Neural progenitor cell (in vitro differentiated cells): ENCODE measurements around the gene CFDP1.

ENCODE experiments used
- EZH2 ChIP-seq: fragments of 200-600 bp; sonication (generic); IDR thresholded peaks from 2 replicates; pipeline ENCODE4 v1.6.1; 2017; ENCODE audit warnings: antibody characterized with exemption, mild to moderate bottlenecking, moderate library complexity
- EZH2phosphoT487 ChIP-seq: fragments of 200-600 bp; sonication (generic); IDR thresholded peaks from 2 replicates; pipeline ENCODE4 v1.6.1; 2017; ENCODE audit warnings: antibody characterized with exemption
- TF ChIP-seq, protein P1 (sequence below): fragments of 200-600 bp; sonication (generic); IDR thresholded peaks from 2 replicates; pipeline ENCODE4 v1.5.1; 2017; ENCODE audit warnings: antibody characterized with exemption, mild to moderate bottlenecking

GRCh38 chr16:75362846-75363245 lies 70.5 kb downstream of the CFDP1 start:
- TF ChIP-seq, protein P1, sequence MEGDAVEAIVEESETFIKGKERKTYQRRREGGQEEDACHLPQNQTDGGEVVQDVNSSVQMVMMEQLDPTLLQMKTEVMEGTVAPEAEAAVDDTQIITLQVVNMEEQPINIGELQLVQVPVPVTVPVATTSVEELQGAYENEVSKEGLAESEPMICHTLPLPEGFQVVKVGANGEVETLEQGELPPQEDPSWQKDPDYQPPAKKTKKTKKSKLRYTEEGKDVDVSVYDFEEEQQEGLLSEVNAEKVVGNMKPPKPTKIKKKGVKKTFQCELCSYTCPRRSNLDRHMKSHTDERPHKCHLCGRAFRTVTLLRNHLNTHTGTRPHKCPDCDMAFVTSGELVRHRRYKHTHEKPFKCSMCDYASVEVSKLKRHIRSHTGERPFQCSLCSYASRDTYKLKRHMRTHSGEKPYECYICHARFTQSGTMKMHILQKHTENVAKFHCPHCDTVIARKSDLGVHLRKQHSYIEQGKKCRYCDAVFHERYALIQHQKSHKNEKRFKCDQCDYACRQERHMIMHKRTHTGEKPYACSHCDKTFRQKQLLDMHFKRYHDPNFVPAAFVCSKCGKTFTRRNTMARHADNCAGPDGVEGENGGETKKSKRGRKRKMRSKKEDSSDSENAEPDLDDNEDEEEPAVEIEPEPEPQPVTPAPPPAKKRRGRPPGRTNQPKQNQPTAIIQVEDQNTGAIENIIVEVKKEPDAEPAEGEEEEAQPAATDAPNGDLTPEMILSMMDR = no peak
- TF ChIP-seq EZH2 (no peak), EZH2phosphoT487 (no peak)
